Aorta (tissue), 5 donors: ENCODE results near the gene TENM4. TPM values are rescaled to one million over a fixed set of nuclear protein-coding genes. Genes with fewer than 3 reads are reported as not detected.

Source experiments
- ATAC-seq: fragments of 200-7000 bp; cut with Tn5 transposase; one replicate; pipeline ENCODE4 v1.9.1; 2022; ENCODE audit warnings: moderate library complexity; ENCODE audit not compliant: low FRiP score
- DNase-seq, 2 donors: peaks; one replicate each; pipeline ENCODE4 v3.0.0-alpha.2; 2020
- H3K27ac ChIP-seq, 2 donors: one replicate each; pipeline ENCODE4 v1.5.1; 2013; ENCODE audit warnings: low read length in 2 of 2, mild to moderate bottlenecking in 2 of 2, moderate library complexity in 2 of 2, control low read depth in 1 of 2, inconsistent platforms in 1 of 2, low read depth in 1 of 2
- H3K27me3 ChIP-seq, 2 donors: one replicate each; pipeline ENCODE4 v1.6.1; 2013; ENCODE audit warnings: control low read depth in 1 of 2, low read length in 1 of 2, mild to moderate bottlenecking in 1 of 2, moderate library complexity in 1 of 2; ENCODE audit not compliant: insufficient read depth in 2 of 2, control insufficient read depth in 1 of 2
- H3K36me3 ChIP-seq, 2 donors: one replicate each; pipeline ENCODE4 v1.6.1; 2013; ENCODE audit warnings: control low read depth in 1 of 2, low read length in 1 of 2, mild to moderate bottlenecking in 1 of 2; ENCODE audit not compliant: insufficient read depth in 2 of 2, control insufficient read depth in 1 of 2
- H3K4me1 ChIP-seq, 2 donors: one replicate each; pipeline ENCODE4 v1.6.1; 2013; ENCODE audit warnings: low read length in 2 of 2, control low read depth in 1 of 2, mild to moderate bottlenecking in 1 of 2, moderate library complexity in 1 of 2; ENCODE audit not compliant: insufficient read depth in 2 of 2, control insufficient read depth in 1 of 2
- H3K4me3 ChIP-seq, 2 donors: one replicate each; pipeline ENCODE4 v1.5.1; 2013; ENCODE audit warnings: low read length in 2 of 2, control low read depth in 1 of 2, mild to moderate bottlenecking in 1 of 2
- H3K9me3 ChIP-seq: one replicate; pipeline ENCODE4 v1.6.1; 2013; ENCODE audit warnings: mild to moderate bottlenecking, low read length; ENCODE audit not compliant: control insufficient read depth
- WGBS, 2 donors: extraction: QIAGEN DNeasy Blood & Tissue Kit; methylation state at CpG; one replicate each; pipeline ENCODE4 v1.1.7; 2013; 5-methylcytosine and 5-hydroxymethylcytosine counted together
- intact Hi-C, 2 donors: fragments of 100-400 bp; cut with DNase I; formaldehyde crosslinking; loops; one replicate each; pipeline versions ENCODE4 v1.14.2 to v1.15.0; 2022
- polyA plus RNA-seq, 2 donors: library from polyadenylated mRNA; stranded (reverse); fragments of 200-250 nt; gene quantifications; one replicate each; pipeline ENCODE4 v1.2.3, GENCODE V29; 2013
- total RNA-seq, 2 donors: library from RNA; stranded (reverse); fragmentation: NEBNext Ultra II Directional; extraction: Animal tissue kit (Norgen Biotek cat#: 25700); gene quantifications; one replicate each; pipeline ENCODE4 v1.2.1, GENCODE V29; 2021
- donor health status: healthy with polysubstance abuse.
- donor health status: Bipolar disorder and iron deficiency.
- donor health status: DM: no; HTN: no; CAD: no.
- donor health status: DM: no; HTN: no; CAD: no.
- donor health status: DM: yes; HTN: yes; CAD: no.

The TENM4 gene
- total and polyA plus RNA-seq, 4 donors: 0.20 to 9.1 (median 2.5) TPM

DNA sequence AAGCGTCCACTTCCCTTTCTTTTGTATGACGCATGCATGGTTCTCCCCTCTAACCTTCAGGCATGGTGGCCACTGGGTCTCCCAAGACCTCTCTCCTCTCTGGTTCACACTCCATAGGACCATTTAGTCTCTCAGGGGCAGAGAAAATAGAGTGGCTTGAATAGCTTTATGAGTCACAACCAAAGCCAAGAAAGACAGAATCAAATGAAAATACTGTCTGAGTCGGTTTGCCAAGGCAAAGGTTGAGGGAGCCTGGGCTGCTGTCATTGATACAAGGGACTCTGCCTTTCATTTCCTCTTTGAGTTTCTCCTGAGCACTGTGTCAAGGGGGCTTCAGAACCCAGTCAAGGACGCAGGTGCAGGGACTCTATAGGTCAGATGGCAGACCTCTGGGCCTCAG, 44.2 kb downstream of the TENM4 start:
- Histone ChIP-seq H3K27me3 (no peaks in the 10 kb centered on the region), H3K4me3 (no peak overlapping the region), H3K9me3 (no peaks in the 10 kb centered on the region), H3K36me3 (no peaks in the 10 kb centered on the region), H3K27ac (no peak overlapping the region), H3K4me1 (no peaks in the 10 kb centered on the region)
- intact Hi-C loops: no loop called here
- WGBS, 2 donors: 84 to 88% methylated on average over 4 of the region's 4 CpGs
- ATAC-seq: no peak
- no peak for DNase-seq

GRCh38 chr11:79396001-79396400, 44.8 kb downstream of the TENM4 start:
- intact Hi-C loops: no loop called here
- Histone ChIP-seq H3K27ac (no peak overlapping the region), H3K4me1 (no peaks in the 10 kb centered on the region), H3K9me3 (no peaks in the 10 kb centered on the region), H3K4me3 (no peak overlapping the region), H3K27me3 (no peaks in the 10 kb centered on the region), H3K36me3 (no peaks in the 10 kb centered on the region)
- no peak for DNase-seq
- no peak for ATAC-seq

GRCh38 chr11:79393362-79394043, 47.3 kb downstream of the TENM4 start:
- 58 to 63% methylated on average over 9 of the region's 9 CpGs for WGBS, 2 donors
- no peaks in the 10 kb centered on the region for H3K9me3 ChIP-seq
- H3K4me1 ChIP-seq: peaks cover 0 to 2% of the 10 kb centered on the region in 2 donors
- intact Hi-C loops: no loop called here
- H3K36me3 ChIP-seq: no peaks in the 10 kb centered on the region
- H3K4me3 ChIP-seq: no peak overlapping the region
- no peaks in the 10 kb centered on the region for H3K27me3 ChIP-seq
- no peak overlapping the region for H3K27ac ChIP-seq
- DNase-seq: no peak
- no peak for ATAC-seq

- H3K4me3 ChIP-seq: no peak overlapping the region
- H3K36me3 ChIP-seq: no peaks in the 10 kb centered on the region
- H3K9me3 ChIP-seq: no peaks in the 10 kb centered on the region
- no peak overlapping the region for H3K27ac ChIP-seq
- 33 to 60% methylated on average over 4 of the region's 4 CpGs for WGBS, 2 donors
- intact Hi-C loops: no loop called here
- ATAC-seq: no peak
- no peaks in the 10 kb centered on the region for H3K27me3 ChIP-seq
- H3K4me1 ChIP-seq: peaks cover 0 to 2% of the 10 kb centered on the region in 2 donors
- DNase-seq: no peak
These were observed 48.7 kb downstream of the TENM4 start for GRCh38 chr11:79392161-79392560.

GRCh38 chr11:79390923-79391322, 49.9 kb downstream of the TENM4 start:
- H3K36me3 ChIP-seq: no peaks in the 10 kb centered on the region
- H3K9me3 ChIP-seq: no peaks in the 10 kb centered on the region
- H3K27ac ChIP-seq: no peak overlapping the region
- intact Hi-C loops: no loop called here
- peaks cover 0 to 2% of the 10 kb centered on the region in 2 donors for H3K4me1 ChIP-seq
- DNase-seq (no peak), ATAC-seq (no peak)
- WGBS, 2 donors: 22 to 46% methylated on average over 2 of the region's 2 CpGs
- no peaks in the 10 kb centered on the region for H3K27me3 ChIP-seq
- no peak overlapping the region for H3K4me3 ChIP-seq

GRCh38 chr11:79390477-79390876, 50.4 kb downstream of the TENM4 start:
- H3K27ac ChIP-seq: no peak overlapping the region
- intact Hi-C loops: no loop called here
- peaks cover 0 to 2% of the 10 kb centered on the region in 2 donors for H3K4me1 ChIP-seq
- H3K9me3 ChIP-seq: no peaks in the 10 kb centered on the region
- no peak for ATAC-seq
- H3K27me3 ChIP-seq: no peaks in the 10 kb centered on the region
- 94% methylated on average over 2 of the region's 2 CpGs for WGBS, 2 donors
- DNase-seq: no peak
- no peak overlapping the region for H3K4me3 ChIP-seq
- H3K36me3 ChIP-seq: no peaks in the 10 kb centered on the region

- intact Hi-C loops: no loop called here
- DNase-seq (no peak), ATAC-seq (no peak)
- Histone ChIP-seq H3K9me3 (no peaks in the 10 kb centered on the region), H3K27ac (no peak overlapping the region), H3K36me3 (no peaks in the 10 kb centered on the region), H3K4me1 (peaks cover 0 to 2% of the 10 kb centered on the region in 2 donors), H3K27me3 (no peaks in the 10 kb centered on the region), H3K4me3 (no peak overlapping the region)
- WGBS, 2 donors: 87 to 92% methylated on average over 2 of the region's 2 CpGs
These were observed 52.6 kb downstream of the TENM4 start for GRCh38 chr11:79388201-79388600.

GRCh38 chr11:79383874-79384273, 57.0 kb downstream of the TENM4 start:
- intact Hi-C loops: no loop called here
- DNase-seq (no peak), ATAC-seq (no peak)
- Histone ChIP-seq H3K9me3 (no peaks in the 10 kb centered on the region), H3K27ac (no peak overlapping the region), H3K4me1 (no peaks in the 10 kb centered on the region), H3K27me3 (no peaks in the 10 kb centered on the region), H3K4me3 (no peak overlapping the region), H3K36me3 (no peaks in the 10 kb centered on the region)
- WGBS, 2 donors: 55 to 63% methylated on average over 3 of the region's 3 CpGs

DNA sequence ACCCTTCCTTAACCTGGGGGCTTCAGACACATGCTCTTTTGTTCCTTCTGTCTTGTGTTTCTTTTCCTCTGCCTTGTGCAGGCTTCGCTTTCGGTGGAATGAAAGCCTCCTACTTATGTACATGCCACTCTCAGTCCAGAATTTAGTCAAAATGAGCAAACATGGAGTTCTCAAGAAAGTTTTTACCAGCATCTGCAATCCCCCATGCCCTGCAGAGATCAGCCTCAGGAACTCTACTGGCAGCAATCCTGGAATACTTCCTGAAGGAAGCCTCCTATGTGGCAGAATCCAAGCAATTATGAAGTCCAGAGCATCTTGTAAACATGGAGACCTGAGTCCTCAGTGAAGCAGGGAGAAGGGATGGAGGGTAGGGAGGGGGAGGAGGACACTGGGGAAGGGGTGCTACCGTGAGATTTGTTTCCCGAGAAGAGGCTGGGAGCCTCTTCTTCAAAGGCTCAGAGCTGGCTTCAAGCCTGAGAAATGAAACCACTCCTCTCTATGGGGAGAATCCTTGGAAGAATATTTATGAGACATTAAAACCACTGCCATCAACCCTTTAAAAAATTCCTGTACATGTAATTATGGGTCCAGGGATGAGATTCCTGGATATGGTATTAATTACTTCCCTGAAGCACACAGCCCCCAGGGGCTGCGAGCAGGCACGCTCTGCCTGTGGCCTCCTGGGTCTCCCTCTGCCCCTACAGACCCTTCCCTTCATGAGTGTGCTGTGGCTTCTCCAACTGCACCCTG, 58.4 kb downstream of the TENM4 start:
- DNase-seq: no peak
- intact Hi-C loops: no loop called here
- Histone ChIP-seq H3K27ac (no peak overlapping the region), H3K4me3 (no peak overlapping the region), H3K27me3 (no peaks in the 10 kb centered on the region), H3K36me3 (no peaks in the 10 kb centered on the region), H3K4me1 (no peaks in the 10 kb centered on the region), H3K9me3 (peaks cover under 1% of the 10 kb centered on the region)
- ATAC-seq: no peak
- 70 to 79% methylated on average over 6 of the region's 6 CpGs for WGBS, 2 donors
